Stomach (tissue), 9 donors: ENCODE measurements around the gene TP53I13. TPM values are rescaled to one million over a fixed set of nuclear protein-coding genes. Genes with fewer than 3 reads are reported as not detected.

Experiments used
- DNase-seq, 2 donors: peaks; one replicate each; pipeline versions ENCODE4 v3.0.0 to v3.0.0-alpha.2; 2013 to 2019
- H3K27ac ChIP-seq, 5 donors: fragments of 200-600 bp in 4 of 5; sonication (generic) in 4 of 5; one replicate each; pipeline ENCODE4 v1.5.1; 2013 to 2019; ENCODE audit warnings: mild to moderate bottlenecking in 1 of 5, moderate library complexity in 1 of 5
- H3K27me3 ChIP-seq, 3 donors: fragments of 200-600 bp; sonication (generic); one replicate each; pipeline ENCODE4 v1.5.1; 2017 to 2019; ENCODE audit warnings: mixed run types in 1 of 3
- H3K36me3 ChIP-seq, 4 donors: fragments of 200-600 bp; sonication (generic); 1 replicate in 3 of 4; 2 replicates in 1 of 4; pipeline ENCODE4 v1.5.1; 2016 to 2019
- H3K4me1 ChIP-seq, 4 donors: fragments of 200-600 bp; sonication (generic); one replicate each; pipeline ENCODE4 v1.5.1; 2016 to 2019
- H3K4me3 ChIP-seq, 4 donors: fragments of 200-600 bp; sonication (generic) in 3 of 4; one replicate each; pipeline ENCODE4 v1.5.1; 2016 to 2019; ENCODE audit warnings: mild to moderate bottlenecking in 1 of 4
- H3K9me3 ChIP-seq, 4 donors: fragments of 200-600 bp; sonication (generic); one replicate each; pipeline ENCODE4 v1.5.1; 2016 to 2019
- CTCF ChIP-seq, 7 experiments: fragments of 450-650 bp in 4 of 7; fragments of 200-600 bp in 3 of 7; sonication (generic) in 3 of 7; IDR thresholded peaks; one replicate each; pipeline ENCODE4 v1.5.1; 2016 to 2019; ENCODE audit warnings: antibody characterized with exemption in 7 of 7, control low read depth in 2 of 7, mild to moderate bottlenecking in 1 of 7
- EP300 ChIP-seq: sonication (generic); formaldehyde crosslinking; IDR thresholded peaks from one replicate; pipeline ENCODE4 v1.6.1; 2017; ENCODE audit warnings: antibody characterized with exemption
- POLR2A ChIP-seq, 4 donors: fragments of 450-650 bp; IDR thresholded peaks; one replicate each; pipeline ENCODE4 v1.6.1; 2016; ENCODE audit warnings: antibody characterized with exemption in 4 of 4, control low read depth in 2 of 4, mild to moderate bottlenecking in 1 of 4, moderate library complexity in 1 of 4
- POLR2AphosphoS5 ChIP-seq, 3 donors: sonication (generic); formaldehyde crosslinking; IDR thresholded peaks; one replicate each; pipeline ENCODE4 v1.6.1; 2016; ENCODE audit warnings: antibody characterized with exemption in 3 of 3
- WGBS, 5 donors: extraction: QIAGEN DNeasy Blood & Tissue Kit in 3 of 5; methylation state at CpG; one replicate each; pipeline versions ENCODE4 v1.1.5 to v1.1.7; 2013 to 2018; 5-methylcytosine and 5-hydroxymethylcytosine counted together
- intact Hi-C: fragments of 100-400 bp; cut with DNase I; formaldehyde crosslinking; loops from one replicate; pipeline ENCODE4 v1.15.1; 2023; ENCODE audit warnings: low total_unique reads
- polyA plus RNA-seq, 3 donors: library from polyadenylated mRNA; stranded (reverse); fragments of 200-250 nt; gene quantifications; one replicate each; pipeline ENCODE4 v1.2.3, GENCODE V29; 2013
- total RNA-seq, 5 donors: library from RNA; depleted of rRNA; stranded (reverse); fragments of >200 nt; gene quantifications; one replicate each; pipeline versions ENCODE4 v1.1.0 to v1.2.3, GENCODE V29; 2014 to 2016
- donor health status: healthy with polysubstance abuse.
- donor health status: Bipolar disorder and iron deficiency.
- donor health status: healthy.

TP53I13 gene
- total and polyA plus RNA-seq, 8 donors, result 27.7 to 299 (median 64.1) TPM

GRCh38 chr17:29588562-29589411 is 20.3 kb downstream of the TP53I13 start:
- peak overlapping the region; percentile 73 to 89 (median 84) for H3K4me3 ChIP-seq
- DNase-seq, result peak in 1 of 2 donors; percentile 67
- intact Hi-C loops, result no loop called here
- no peak for TF ChIP-seq POLR2A (IDR thresholded peaks at IDR 0.05)
- TF ChIP-seq CTCF (IDR thresholded peaks at IDR 0.05), result no peak
- no peak for TF ChIP-seq EP300
- TF ChIP-seq POLR2AphosphoS5 (IDR thresholded peaks at IDR 0.05), result no peak
- no peaks in the 10 kb centered on the region for H3K36me3 ChIP-seq
- WGBS, 5 donors, result 0 to 1% (median 1%) methylated on average over 25 to 72 of the region's 72 CpGs
- peaks cover 0 to 3% (median 0%) of the 10 kb centered on the region in 3 donors for H3K27me3 ChIP-seq
- peak overlapping the region; percentile 69 to 90 (median 80) for H3K27ac ChIP-seq
- no peaks in the 10 kb centered on the region for H3K9me3 ChIP-seq
- H3K4me1 ChIP-seq, result peaks cover 56 to 85% (median 76%) of the 10 kb centered on the region in 4 donors

- Histone ChIP-seq H3K36me3 (no peaks in the 10 kb centered on the region), H3K27ac (peak within 1 kb of the TSS; percentile 76 to 90 (median 85)), H3K9me3 (no peaks in the 10 kb centered on the region), H3K27me3 (peaks cover 0 to 9% (median 0%) of the 10 kb centered on the region in 3 donors), H3K4me1 (peaks cover 58 to 86% (median 82%) of the 10 kb centered on the region in 4 donors), H3K4me3 (peak within 1 kb of the TSS; percentile 78 to 89 (median 84))
- no peak for TF ChIP-seq EP300
- peak; percentile 51 to 76 (median 63) for TF ChIP-seq POLR2AphosphoS5 (IDR thresholded peaks at IDR 0.05)
- intact Hi-C loops, result no loop called here
- peak; percentile 90 to 96 for DNase-seq
- 5 to 18% (median 7%) methylated on average over 13 to 68 of the region's 70 CpGs for WGBS, 5 donors
Measured at GRCh38 chr17:29589524-29590410, 21.3 kb downstream of the TP53I13 start, which contains the start of gene GIT1. GIT1 (minus strand) TSS chr17:29589648; CDS start chr17:29589378, 270 bp downstream.

- WGBS, 5 donors, result 20 to 46% (median 41%) methylated on average over 17 to 30 of the region's 30 CpGs
- TF ChIP-seq CTCF (IDR thresholded peaks at IDR 0.05) (no peak), EP300 (no peak), POLR2A (IDR thresholded peaks at IDR 0.05) (no peak), POLR2AphosphoS5 (IDR thresholded peaks at IDR 0.05) (no peak)
- Histone ChIP-seq H3K36me3 (no peaks in the 10 kb centered on the region), H3K27me3 (peaks cover 0 to 9% (median 0%) of the 10 kb centered on the region in 3 donors), H3K4me3 (peak overlapping the region; percentile 26 to 85 (median 64)), H3K4me1 (peaks cover 58 to 85% (median 75%) of the 10 kb centered on the region in 4 donors), H3K9me3 (no peaks in the 10 kb centered on the region), H3K27ac (peak overlapping the region; percentile 43 to 90 (median 84))
- intact Hi-C loops, result no loop called here
- DNase-seq, result peak in 1 of 2 donors; percentile 54
Measured at GRCh38 chr17:29590411-29591145, 22.1 kb downstream of the TP53I13 start.

GRCh38 chr17:29591146-29591736 is 22.7 kb downstream of the TP53I13 start:
- 1 to 10% (median 5%) methylated on average over 31 of the region's 31 CpGs for WGBS, 5 donors
- H3K4me3 ChIP-seq, result peak overlapping the region; percentile 26 to 78 (median 32)
- peak in 1 of 2 donors; percentile 85 for DNase-seq
- intact Hi-C loops, result no loop called here
- peaks cover 58 to 80% (median 72%) of the 10 kb centered on the region in 4 donors for H3K4me1 ChIP-seq
- peak overlapping the region; percentile 43 to 90 (median 84) for H3K27ac ChIP-seq
- no peak for TF ChIP-seq POLR2A (IDR thresholded peaks at IDR 0.05)
- no peak for TF ChIP-seq POLR2AphosphoS5 (IDR thresholded peaks at IDR 0.05)
- no peak for TF ChIP-seq CTCF (IDR thresholded peaks at IDR 0.05)
- TF ChIP-seq EP300, result no peak
- no peaks in the 10 kb centered on the region for H3K36me3 ChIP-seq
- no peaks in the 10 kb centered on the region for H3K9me3 ChIP-seq
- peaks cover 0 to 9% (median 0%) of the 10 kb centered on the region in 3 donors for H3K27me3 ChIP-seq
